K562 (cell line): ENCODE results near the gene PALMD. TPM values are rescaled to one million over a fixed set of nuclear protein-coding genes. Genes with fewer than 3 reads are reported as not detected.

Source experiments
- ATAC-seq: fragments of 200-7000 bp; cut with Tn5 transposase; 3 replicates; pipeline ENCODE4 v1.9.1; 2020; ENCODE audit warnings: moderate library complexity
- BruUV-seq: library from RNA; stranded (reverse); fragments of 400-500 nt; replicated peaks from 2 replicates; lab custom pipeline; 2021; lab: Mats Ljungman, UMichigan
- CTCF ChIA-PET: fragments of 300-600 bp; formaldehyde crosslinking; extraction: SDS; loops from one replicate; lab custom pipeline; 2021; ENCODE audit warnings: low intra/inter-chr PET ratio; lab: Yijun Ruan, JAX
- POLR2A ChIA-PET: fragments of 300-600, 350-650 bp; sonication (Branson Sonifier 250); formaldehyde crosslinking; extraction: SDS; loops from one replicate; lab custom pipeline; 2021; ENCODE audit warnings: antibody characterized with exemption, inconsistent platforms; lab: Yijun Ruan, JAX
- DNase-seq, 4 experiments: peaks; one replicate each; pipeline versions ENCODE4 v3.0.0 to v3.0.0-alpha.2; 2011 to 2018; ENCODE audit warnings: low spot score in 3 of 4, mixed read lengths in 3 of 4; ENCODE audit errors: extremely low read depth in 1 of 4
- FAIRE-seq: peaks from 2 replicates; lab custom pipeline; 2011; peaks lifted over from hg19 to GRCh38; lab: Jason Lieb, UNC
- H2AFZ ChIP-seq: 2 replicates; pipeline ENCODE4 v1.6.0; 2011; ENCODE audit warnings: low read depth, low read length, control low read depth, inconsistent platforms
- H3K27ac ChIP-seq: fragments of 200-600 bp; 3 replicates; pipeline ENCODE4 v1.8.0; 2011; ENCODE audit warnings: low read depth, mild to moderate bottlenecking, control low read depth, inconsistent platforms, low read length, moderate library complexity, mixed read lengths; ENCODE audit errors: extremely low read depth
- H3K27me3 ChIP-seq, 2 experiments: fragments of 300-600 bp in 1 of 2; 2 replicates in 1 of 2; 3 replicates in 1 of 2; pipeline versions ENCODE4 v1.6.0 to v1.8.0; 2011; ENCODE audit warnings: inconsistent platforms in 2 of 2, low read length in 2 of 2, mild to moderate bottlenecking in 1 of 2, mixed read lengths in 1 of 2, moderate library complexity in 1 of 2; ENCODE audit not compliant: control insufficient read depth in 2 of 2, insufficient read depth in 2 of 2
- H3K36me3 ChIP-seq: fragments of 300-600 bp; 3 replicates; pipeline ENCODE4 v1.8.0; 2011; ENCODE audit warnings: mild to moderate bottlenecking, low read length, inconsistent platforms; ENCODE audit not compliant: control insufficient read depth, insufficient read depth
- H3K4me1 ChIP-seq, 2 experiments: fragments of 200-600 bp in 1 of 2; replicated peaks in 1 of 2; 2 replicates in 1 of 2; 3 replicates in 1 of 2; pipeline versions ENCODE4 v1.5.1 to v1.8.0; 2011; ENCODE audit warnings: inconsistent platforms in 2 of 2, low read length in 2 of 2, mild to moderate bottlenecking in 1 of 2, mixed read lengths in 1 of 2, moderate library complexity in 1 of 2; ENCODE audit not compliant: control insufficient read depth in 2 of 2, insufficient read depth in 2 of 2
- H3K4me2 ChIP-seq: 2 replicates; pipeline ENCODE4 v1.6.1; 2011; ENCODE audit warnings: low read length, control low read depth, inconsistent platforms, mixed read lengths; ENCODE audit not compliant: insufficient read depth
- H3K4me3 ChIP-seq: fragments of 200-600 bp; sonication (generic), shearing (Covaris generic); 2 replicates; pipeline ENCODE4 v1.5.1; 2016; ENCODE audit warnings: control low read depth, inconsistent platforms
- H3K79me2 ChIP-seq: fragments of 200-600 bp; 3 replicates; pipeline ENCODE4 v1.8.0; 2011; ENCODE audit warnings: low read length, inconsistent platforms; ENCODE audit not compliant: control insufficient read depth, insufficient read depth
- H3K9ac ChIP-seq, 2 experiments: 2 replicates each; pipeline versions ENCODE4 v1.6.0 to v1.6.1; 2011; ENCODE audit warnings: low read depth in 2 of 2, low read length in 2 of 2, control low read depth in 1 of 2, inconsistent platforms in 1 of 2, mild to moderate bottlenecking in 1 of 2, mixed read lengths in 1 of 2; ENCODE audit not compliant: insufficient read depth in 1 of 2
- H3K9me1 ChIP-seq: one replicate; pipeline ENCODE4 v1.6.0; 2011; ENCODE audit warnings: inconsistent platforms, mild to moderate bottlenecking, low read length, moderate library complexity; ENCODE audit not compliant: control insufficient read depth, insufficient read depth
- H3K9me3 ChIP-seq: replicated peaks from 2 replicates; pipeline ENCODE4 v1.5.1; 2011; ENCODE audit warnings: low read depth, low read length, inconsistent platforms; ENCODE audit not compliant: control insufficient read depth, insufficient read depth
- H4K20me1 ChIP-seq: replicated peaks from 2 replicates; pipeline ENCODE4 v1.6.1; 2011; ENCODE audit warnings: low read length, inconsistent platforms, mixed read lengths; ENCODE audit not compliant: control insufficient read depth, insufficient read depth
- CAMTA2 ChIP-seq: fragments of 250-450 bp; sonication (Bioruptor Pico); conservative IDR thresholded peaks from 2 replicates; pipeline ENCODE4 v1.5.1; 2022
- CTBP1 ChIP-seq: fragments of 450-650 bp; IDR thresholded peaks from 2 replicates; pipeline ENCODE4 v1.6.1; 2016; ENCODE audit warnings: borderline replicate concordance
- HDAC6 ChIP-seq: IDR thresholded peaks from 2 replicates; pipeline ENCODE4 v1.6.1; 2012; ENCODE audit warnings: low read depth, mild to moderate bottlenecking, control low read depth, inconsistent platforms, low read length, moderate library complexity
- KLF1 ChIP-seq: fragments of 450-650 bp; IDR thresholded peaks from 2 replicates; pipeline ENCODE4 v1.6.1; 2016; ENCODE audit warnings: missing genetic modification characterization, missing compliant biosample characterization
- L3MBTL2 ChIP-seq: fragments of 450-650 bp; IDR thresholded peaks from 2 replicates; pipeline ENCODE4 v1.6.1; 2016; ENCODE audit warnings: mild to moderate bottlenecking, moderate library complexity
- MCM3 ChIP-seq: fragments of 450-650 bp; IDR thresholded peaks from 2 replicates; pipeline ENCODE4 v1.6.1; 2016
- POLR2A ChIP-seq: fragments of 450-650 bp; conservative IDR thresholded peaks from 2 replicates; pipeline ENCODE4 v1.6.1; 2016
- POLR2AphosphoS2 ChIP-seq: IDR thresholded peaks from 2 replicates; pipeline ENCODE4 v1.6.1; 2012; ENCODE audit warnings: low read length, improper control_type of control experiment
- RHOXF2B ChIP-seq: fragments of 250-450 bp; sonication (Bioruptor Pico); conservative IDR thresholded peaks from 2 replicates; pipeline ENCODE4 v1.5.1; 2021
- SPI1 ChIP-seq: IDR thresholded peaks from 2 replicates; pipeline ENCODE4 v1.6.1; 2011; ENCODE audit warnings: low read depth, low read length, control low read depth, borderline replicate concordance
- SUPT5H ChIP-seq: fragments of 450-650 bp; IDR thresholded peaks from 2 replicates; pipeline ENCODE4 v1.6.1; 2016
- ZC3H8 ChIP-seq: fragments of 450-650 bp; IDR thresholded peaks from 2 replicates; pipeline ENCODE4 v1.6.1; 2017
- WGBS: fragments of 100-300 bp; shearing (Covaris generic); methylation state at CpG from one replicate; pipeline ENCODE4 v1.1.6; 2016; ENCODE audit warnings: low coverage, mixed read lengths; ENCODE audit not compliant: insufficient coverage; ENCODE audit errors: missing lambda C conversion rate; 5-methylcytosine and 5-hydroxymethylcytosine counted together
- in situ Hi-C: fragments of 300-500 bp; cut with MboI; formaldehyde crosslinking; loops from 4 replicates; pipeline ENCODE4 v1.15.0; 2018; ENCODE audit warnings: inconsistent platforms, mixed read lengths
- intact Hi-C: fragments of 100-400 bp; cut with micrococcal nuclease; formaldehyde crosslinking; loops from 2 replicates; pipeline ENCODE4 v1.14.2; 2022
- polyA plus RNA-seq, 8 experiments: library from polyadenylated mRNA; depleted of rRNA in 4 of 8; stranded (reverse) in 5 of 8; unstranded in 3 of 8; fragments of >200 nt; fragmentation: Nextera tagmentation in 2 of 8; fragmentation: Illumina TruSeq in 1 of 8; extraction: Ambion mirVana in 2 of 8; extraction: Trizol in 1 of 8; gene quantifications; 2 replicates each; pipeline versions ENCODE4 v1.2.1 to v1.2.3, GENCODE V29; 2011 to 2014; ENCODE audit warnings: inconsistent platforms in 1 of 8, missing spikeins in 1 of 8
- total RNA-seq, 7 experiments: library from RNA; depleted of rRNA in 6 of 7; stranded (reverse); fragments of >200 nt in 6 of 7; fragmentation: Illumina TruSeq in 2 of 7; extraction: Trizol in 2 of 7; gene quantifications; 2 replicates each; pipeline versions ENCODE4 v1.2.1 to v1.2.3, GENCODE V29; 2011 to 2021; ENCODE audit warnings: low replicate concordance in 1 of 7
- TF ChIP-seq, protein P1 (sequence below): fragments of 450-650 bp; IDR thresholded peaks from 2 replicates; pipeline ENCODE4 v1.7.1; 2018; ENCODE audit warnings: mild to moderate bottlenecking, low read depth; ENCODE audit not compliant: partially characterized antibody
- TF ChIP-seq, protein P2 (sequence below): sonication (generic); formaldehyde crosslinking; IDR thresholded peaks from 2 replicates; pipeline ENCODE4 v1.8.1; 2023; ENCODE audit warnings: mild to moderate bottlenecking, missing genetic modification reagents
- TF ChIP-seq, protein P3 (sequence below): fragments of 450-650 bp; formaldehyde crosslinking; IDR thresholded peaks from 2 replicates; pipeline ENCODE4 v1.4.0; 2022; ENCODE audit warnings: missing genetic modification characterization
- TF ChIP-seq, protein P4 (sequence below): sonication (generic); formaldehyde crosslinking; IDR thresholded peaks from 2 replicates; pipeline ENCODE4 v1.8.0; 2022; ENCODE audit warnings: mild to moderate bottlenecking, missing genetic modification reagents

PALMD gene
- total and polyA plus RNA-seq, 9 of the 15 experiments (the other 6 are each of a cell fraction or from before 2014, with no cell fraction given), result 2.7 to 13.5 (median 5.4) TPM

DNA sequence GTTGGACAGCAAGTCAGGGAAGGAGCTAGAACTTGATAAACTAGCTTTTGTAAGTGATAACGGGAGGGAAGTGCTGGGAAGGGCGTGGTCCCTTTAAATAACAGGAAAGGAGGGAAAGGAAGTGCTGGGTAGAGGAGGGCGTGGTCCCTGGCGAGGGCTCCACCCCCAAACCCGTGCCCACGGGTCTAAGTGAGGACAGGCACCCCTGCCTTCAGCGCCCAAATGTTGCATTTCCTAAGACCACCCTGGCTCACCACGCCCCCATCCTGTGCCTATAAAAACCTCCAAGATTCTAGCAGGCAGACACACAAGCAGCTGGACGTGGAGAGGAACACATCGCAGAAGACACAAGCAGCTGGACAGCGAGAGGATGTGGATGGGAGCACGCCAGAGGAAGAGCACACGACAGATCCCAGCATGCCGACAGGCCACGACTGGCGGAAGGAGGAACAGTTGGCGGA, 58.5 kb downstream of the PALMD start:
- Histone ChIP-seq H3K9me3 (no peaks in the 10 kb centered on the region), H3K4me2 (peak overlapping the region; percentile 8; the same call in 1 of the 2 replicates), H3K36me3 (peaks cover 40% of the 10 kb centered on the region), H3K9me1 (no peaks in the 10 kb centered on the region), H3K27ac (no peak overlapping the region; the same call in 2 of the 3 replicates), H2AFZ (no peak overlapping the region), H3K27me3 (no peaks in the 10 kb centered on the region), H3K4me3 (no peak overlapping the region), H3K4me1 (peaks cover 2 to 6% of the 10 kb centered on the region in 2 experiments; a peak in 4 of 5 replicates), H4K20me1 (no peaks in the 10 kb centered on the region), H3K9ac (no peak overlapping the region), H3K79me2 (no peaks in the 10 kb centered on the region)
- WGBS, result 56% methylated on average over 13 of the region's 17 CpGs
- ChIA-PET CTCF (no interaction called here), POLR2A (interaction anchor here (0.6 kb wide), 1 partner anchor 27 kb away, joined by 3 read pairs; no protein-coding TSS in a partner anchor)
- peak; percentile 73 for ATAC-seq
- no TSS peak for BruUV-seq
- TF ChIP-seq RHOXF2B (CRISPR knock-in tag) (no peak), CAMTA2 (CRISPR knock-in tag) (no peak), CTBP1 (0 out of 2 replicates have a peak, but pooled peaks have one; percentile 40), L3MBTL2 (0 out of 2 replicates have a peak, but pooled peaks have one; percentile 12), SUPT5H (peak; percentile 50; the same call in 1 of the 2 replicates), POLR2AphosphoS2 (no peak), ZC3H8 (no peak), POLR2A (peak; percentile 60), MCM3 (no peak), SPI1 (peak; percentile 70; the same call in 1 of the 2 replicates), KLF1 (peak; percentile 72; the same call in 1 of the 2 replicates), HDAC6 (no peak)
- TF ChIP-seq, protein P1, sequence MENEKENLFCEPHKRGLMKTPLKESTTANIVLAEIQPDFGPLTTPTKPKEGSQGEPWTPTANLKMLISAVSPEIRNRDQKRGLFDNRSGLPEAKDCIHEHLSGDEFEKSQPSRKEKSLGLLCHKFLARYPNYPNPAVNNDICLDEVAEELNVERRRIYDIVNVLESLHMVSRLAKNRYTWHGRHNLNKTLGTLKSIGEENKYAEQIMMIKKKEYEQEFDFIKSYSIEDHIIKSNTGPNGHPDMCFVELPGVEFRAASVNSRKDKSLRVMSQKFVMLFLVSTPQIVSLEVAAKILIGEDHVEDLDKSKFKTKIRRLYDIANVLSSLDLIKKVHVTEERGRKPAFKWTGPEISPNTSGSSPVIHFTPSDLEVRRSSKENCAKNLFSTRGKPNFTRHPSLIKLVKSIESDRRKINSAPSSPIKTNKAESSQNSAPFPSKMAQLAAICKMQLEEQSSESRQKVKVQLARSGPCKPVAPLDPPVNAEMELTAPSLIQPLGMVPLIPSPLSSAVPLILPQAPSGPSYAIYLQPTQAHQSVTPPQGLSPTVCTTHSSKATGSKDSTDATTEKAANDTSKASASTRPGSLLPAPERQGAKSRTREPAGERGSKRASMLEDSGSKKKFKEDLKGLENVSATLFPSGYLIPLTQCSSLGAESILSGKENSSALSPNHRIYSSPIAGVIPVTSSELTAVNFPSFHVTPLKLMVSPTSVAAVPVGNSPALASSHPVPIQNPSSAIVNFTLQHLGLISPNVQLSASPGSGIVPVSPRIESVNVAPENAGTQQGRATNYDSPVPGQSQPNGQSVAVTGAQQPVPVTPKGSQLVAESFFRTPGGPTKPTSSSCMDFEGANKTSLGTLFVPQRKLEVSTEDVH, result no peak
- TF ChIP-seq, protein P2, sequence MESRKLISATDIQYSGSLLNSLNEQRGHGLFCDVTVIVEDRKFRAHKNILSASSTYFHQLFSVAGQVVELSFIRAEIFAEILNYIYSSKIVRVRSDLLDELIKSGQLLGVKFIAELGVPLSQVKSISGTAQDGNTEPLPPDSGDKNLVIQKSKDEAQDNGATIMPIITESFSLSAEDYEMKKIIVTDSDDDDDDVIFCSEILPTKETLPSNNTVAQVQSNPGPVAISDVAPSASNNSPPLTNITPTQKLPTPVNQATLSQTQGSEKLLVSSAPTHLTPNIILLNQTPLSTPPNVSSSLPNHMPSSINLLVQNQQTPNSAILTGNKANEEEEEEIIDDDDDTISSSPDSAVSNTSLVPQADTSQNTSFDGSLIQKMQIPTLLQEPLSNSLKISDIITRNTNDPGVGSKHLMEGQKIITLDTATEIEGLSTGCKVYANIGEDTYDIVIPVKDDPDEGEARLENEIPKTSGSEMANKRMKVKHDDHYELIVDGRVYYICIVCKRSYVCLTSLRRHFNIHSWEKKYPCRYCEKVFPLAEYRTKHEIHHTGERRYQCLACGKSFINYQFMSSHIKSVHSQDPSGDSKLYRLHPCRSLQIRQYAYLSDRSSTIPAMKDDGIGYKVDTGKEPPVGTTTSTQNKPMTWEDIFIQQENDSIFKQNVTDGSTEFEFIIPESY (CRISPR knock-in tag), result peak; percentile 74; the same call in 1 of the 2 replicates
- TF ChIP-seq, protein P3, sequence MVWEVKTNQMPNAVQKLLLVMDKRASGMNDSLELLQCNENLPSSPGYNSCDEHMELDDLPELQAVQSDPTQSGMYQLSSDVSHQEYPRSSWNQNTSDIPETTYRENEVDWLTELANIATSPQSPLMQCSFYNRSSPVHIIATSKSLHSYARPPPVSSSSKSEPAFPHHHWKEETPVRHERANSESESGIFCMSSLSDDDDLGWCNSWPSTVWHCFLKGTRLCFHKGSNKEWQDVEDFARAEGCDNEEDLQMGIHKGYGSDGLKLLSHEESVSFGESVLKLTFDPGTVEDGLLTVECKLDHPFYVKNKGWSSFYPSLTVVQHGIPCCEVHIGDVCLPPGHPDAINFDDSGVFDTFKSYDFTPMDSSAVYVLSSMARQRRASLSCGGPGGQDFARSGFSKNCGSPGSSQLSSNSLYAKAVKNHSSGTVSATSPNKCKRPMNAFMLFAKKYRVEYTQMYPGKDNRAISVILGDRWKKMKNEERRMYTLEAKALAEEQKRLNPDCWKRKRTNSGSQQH (CRISPR knock-in tag), result no peak
- TF ChIP-seq, protein P4, sequence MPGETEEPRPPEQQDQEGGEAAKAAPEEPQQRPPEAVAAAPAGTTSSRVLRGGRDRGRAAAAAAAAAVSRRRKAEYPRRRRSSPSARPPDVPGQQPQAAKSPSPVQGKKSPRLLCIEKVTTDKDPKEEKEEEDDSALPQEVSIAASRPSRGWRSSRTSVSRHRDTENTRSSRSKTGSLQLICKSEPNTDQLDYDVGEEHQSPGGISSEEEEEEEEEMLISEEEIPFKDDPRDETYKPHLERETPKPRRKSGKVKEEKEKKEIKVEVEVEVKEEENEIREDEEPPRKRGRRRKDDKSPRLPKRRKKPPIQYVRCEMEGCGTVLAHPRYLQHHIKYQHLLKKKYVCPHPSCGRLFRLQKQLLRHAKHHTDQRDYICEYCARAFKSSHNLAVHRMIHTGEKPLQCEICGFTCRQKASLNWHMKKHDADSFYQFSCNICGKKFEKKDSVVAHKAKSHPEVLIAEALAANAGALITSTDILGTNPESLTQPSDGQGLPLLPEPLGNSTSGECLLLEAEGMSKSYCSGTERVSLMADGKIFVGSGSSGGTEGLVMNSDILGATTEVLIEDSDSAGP (CRISPR knock-in tag), result peak; percentile 67; the same call in 1 of the 2 replicates
- DNase-seq, result peak in 1 of 4 experiments; percentile 50
- in situ Hi-C loops, result loop anchor here (10.0 kb wide), 1 partner anchor 520 kb away; no protein-coding TSS in a partner anchor
- intact Hi-C loops, result loop anchor here (10.0 kb wide), 1 partner anchor 170 kb away; no protein-coding TSS in a partner anchor
- FAIRE-seq, result no peak
